Vagina (tissue), 2 donors: ENCODE results near the gene LIN28B.

Experiments used
- POLR2A ChIP-seq, 2 donors: fragments of 450-650 bp; IDR thresholded peaks; one replicate each; pipeline ENCODE4 v1.6.1; 2017; ENCODE audit warnings: antibody characterized with exemption in 2 of 2, mild to moderate bottlenecking in 2 of 2, moderate library complexity in 2 of 2
- POLR2AphosphoS5 ChIP-seq, 2 donors: sonication (generic); formaldehyde crosslinking; IDR thresholded peaks; one replicate each; pipeline ENCODE4 v1.9.0; 2017; ENCODE audit warnings: antibody characterized with exemption in 2 of 2, mild to moderate bottlenecking in 2 of 2, low read depth in 1 of 2; ENCODE audit not compliant: insufficient read depth in 1 of 2
- TF ChIP-seq, protein P1 (sequence below), 3 experiments: fragments of 450-650 bp in 2 of 3; fragments of 200-600 bp in 1 of 3; sonication (generic) in 1 of 3; IDR thresholded peaks; one replicate each; pipeline ENCODE4 v1.5.1; 2017 to 2019; ENCODE audit warnings: antibody characterized with exemption in 3 of 3, mild to moderate bottlenecking in 2 of 3, moderate library complexity in 2 of 3

DNA sequence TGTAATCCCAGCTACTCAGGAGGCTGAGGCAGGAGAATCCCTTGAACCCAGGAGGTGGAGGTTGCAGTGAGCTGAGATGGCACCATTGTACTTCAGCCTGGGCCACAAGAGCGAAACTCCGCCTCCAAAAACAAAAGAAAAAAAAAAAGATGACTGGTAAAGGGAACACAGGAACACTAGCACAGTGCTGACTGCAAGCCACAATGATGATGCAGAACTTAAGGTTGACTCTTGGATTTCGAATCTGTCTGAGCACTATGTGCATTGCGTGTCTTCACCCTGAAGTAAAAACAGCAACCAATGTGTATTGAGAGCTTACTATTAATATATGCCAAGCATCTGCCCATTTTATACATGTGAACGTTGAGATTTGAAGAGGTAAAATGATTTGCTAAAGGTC lies 27.6 kb upstream of the LIN28B start:
- TF ChIP-seq POLR2A (IDR thresholded peaks at IDR 0.05) (no peak), POLR2AphosphoS5 (IDR thresholded peaks at IDR 0.05; ENCODE audit: insufficient read depth in 1 of 2, low read depth in 1 of 2) (no peak)
- TF ChIP-seq, protein P1, sequence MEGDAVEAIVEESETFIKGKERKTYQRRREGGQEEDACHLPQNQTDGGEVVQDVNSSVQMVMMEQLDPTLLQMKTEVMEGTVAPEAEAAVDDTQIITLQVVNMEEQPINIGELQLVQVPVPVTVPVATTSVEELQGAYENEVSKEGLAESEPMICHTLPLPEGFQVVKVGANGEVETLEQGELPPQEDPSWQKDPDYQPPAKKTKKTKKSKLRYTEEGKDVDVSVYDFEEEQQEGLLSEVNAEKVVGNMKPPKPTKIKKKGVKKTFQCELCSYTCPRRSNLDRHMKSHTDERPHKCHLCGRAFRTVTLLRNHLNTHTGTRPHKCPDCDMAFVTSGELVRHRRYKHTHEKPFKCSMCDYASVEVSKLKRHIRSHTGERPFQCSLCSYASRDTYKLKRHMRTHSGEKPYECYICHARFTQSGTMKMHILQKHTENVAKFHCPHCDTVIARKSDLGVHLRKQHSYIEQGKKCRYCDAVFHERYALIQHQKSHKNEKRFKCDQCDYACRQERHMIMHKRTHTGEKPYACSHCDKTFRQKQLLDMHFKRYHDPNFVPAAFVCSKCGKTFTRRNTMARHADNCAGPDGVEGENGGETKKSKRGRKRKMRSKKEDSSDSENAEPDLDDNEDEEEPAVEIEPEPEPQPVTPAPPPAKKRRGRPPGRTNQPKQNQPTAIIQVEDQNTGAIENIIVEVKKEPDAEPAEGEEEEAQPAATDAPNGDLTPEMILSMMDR (IDR thresholded peaks at IDR 0.05): no peak
